Liver (tissue), 9 donors: ENCODE measurements around the gene MYL7. TPM values are rescaled to one million over a fixed set of nuclear protein-coding genes. Genes with fewer than 3 reads are reported as not detected.

Experiments
- DNase-seq: peaks from one replicate; pipeline ENCODE4 v3.0.0-alpha.2; 2017; ENCODE audit warnings: low spot score
- H3K27ac ChIP-seq, 2 donors: one replicate each; pipeline ENCODE4 v1.7.0; 2013; ENCODE audit warnings: inconsistent platforms in 2 of 2, low read length in 2 of 2, control low read depth in 1 of 2, low read depth in 1 of 2, mild to moderate bottlenecking in 1 of 2
- H3K27me3 ChIP-seq, 4 donors: one replicate each; pipeline versions ENCODE4 v1.6.1 to v1.7.0; 2013; ENCODE audit warnings: low read length in 3 of 4, inconsistent platforms in 1 of 4, mild to moderate bottlenecking in 1 of 4, moderate library complexity in 1 of 4; ENCODE audit not compliant: control insufficient read depth in 4 of 4, insufficient read depth in 4 of 4
- H3K36me3 ChIP-seq, 4 donors: one replicate each; pipeline versions ENCODE4 v1.6.1 to v1.7.0; 2013; ENCODE audit warnings: low read length in 3 of 4, mild to moderate bottlenecking in 3 of 4, low read depth in 1 of 4, moderate library complexity in 1 of 4; ENCODE audit not compliant: control insufficient read depth in 4 of 4, insufficient read depth in 3 of 4
- H3K4me1 ChIP-seq, 4 donors: one replicate each; pipeline versions ENCODE4 v1.6.1 to v1.7.0; 2013; ENCODE audit warnings: low read length in 3 of 4, mild to moderate bottlenecking in 3 of 4, moderate library complexity in 1 of 4; ENCODE audit not compliant: control insufficient read depth in 4 of 4, insufficient read depth in 4 of 4
- H3K4me3 ChIP-seq, 3 donors: one replicate each; pipeline versions ENCODE4 v1.6.1 to v1.7.0; 2013; ENCODE audit warnings: low read length in 3 of 3, control low read depth in 1 of 3, low read depth in 1 of 3, mild to moderate bottlenecking in 1 of 3
- H3K9ac ChIP-seq, 2 donors: one replicate each; pipeline ENCODE4 v1.7.0; 2013; ENCODE audit warnings: low read length in 2 of 2, mild to moderate bottlenecking in 2 of 2, moderate library complexity in 2 of 2, control low read depth in 1 of 2, low read depth in 1 of 2
- H3K9me3 ChIP-seq, 4 donors: one replicate each; pipeline versions ENCODE4 v1.6.1 to v1.7.0; 2013; ENCODE audit warnings: low read length in 3 of 4; ENCODE audit not compliant: control insufficient read depth in 4 of 4
- ATF3 ChIP-seq: IDR thresholded peaks from 2 replicates; pipeline ENCODE4 v1.6.1; 2016; ENCODE audit warnings: antibody characterized with exemption
- CTCF ChIP-seq: fragments of 150-350 bp; IDR thresholded peaks from 2 replicates; pipeline ENCODE4 v1.5.1; 2017; ENCODE audit warnings: improper control_type of control experiment, low read depth, low read length; ENCODE audit not compliant: missing input control
- EGR1 ChIP-seq, 2 donors: IDR thresholded peaks; 2 replicates each; pipeline ENCODE4 v1.6.1; 2016 to 2018; ENCODE audit warnings: antibody characterized with exemption in 2 of 2, low read depth in 2 of 2
- FOXA1 ChIP-seq: IDR thresholded peaks from 2 replicates; pipeline ENCODE4 v1.6.1; 2016; ENCODE audit warnings: antibody characterized with exemption
- FOXA2 ChIP-seq: IDR thresholded peaks from 2 replicates; pipeline ENCODE4 v1.6.1; 2016; ENCODE audit warnings: antibody characterized with exemption
- GABPA ChIP-seq, 2 donors: IDR thresholded peaks in 1 of 2; conservative IDR thresholded peaks in 1 of 2; 2 replicates each; pipeline ENCODE4 v1.6.1; 2016; ENCODE audit warnings: antibody characterized with exemption in 2 of 2, mild to moderate bottlenecking in 1 of 2, moderate library complexity in 1 of 2
- HNF4A ChIP-seq, 2 donors: conservative IDR thresholded peaks; 2 replicates each; pipeline ENCODE4 v1.6.1; 2016; ENCODE audit warnings: antibody characterized with exemption in 2 of 2, mild to moderate bottlenecking in 2 of 2
- HNF4G ChIP-seq: IDR thresholded peaks from 2 replicates; pipeline ENCODE4 v1.6.1; 2016; ENCODE audit warnings: antibody characterized with exemption
- MAX ChIP-seq: IDR thresholded peaks from 2 replicates; pipeline ENCODE4 v1.6.1; 2016; ENCODE audit warnings: antibody characterized with exemption
- NR2F2 ChIP-seq: IDR thresholded peaks from 2 replicates; pipeline ENCODE4 v1.6.1; 2016; ENCODE audit warnings: antibody characterized with exemption
- RAD21 ChIP-seq, 2 donors: IDR thresholded peaks; 2 replicates each; pipeline ENCODE4 v1.6.1; 2016; ENCODE audit warnings: antibody characterized with exemption in 2 of 2, mild to moderate bottlenecking in 2 of 2
- REST ChIP-seq: IDR thresholded peaks from 2 replicates; pipeline ENCODE4 v1.6.1; 2016; ENCODE audit warnings: antibody characterized with exemption, mild to moderate bottlenecking
- RXRA ChIP-seq, 2 donors: IDR thresholded peaks; 2 replicates each; pipeline ENCODE4 v1.6.1; 2017 to 2018; ENCODE audit warnings: antibody characterized with exemption in 2 of 2, mild to moderate bottlenecking in 1 of 2
- SP1 ChIP-seq: IDR thresholded peaks from 2 replicates; pipeline ENCODE4 v1.6.1; 2018; ENCODE audit warnings: antibody characterized with exemption, mild to moderate bottlenecking
- YY1 ChIP-seq: IDR thresholded peaks from 2 replicates; pipeline ENCODE4 v1.6.1; 2016; ENCODE audit warnings: antibody characterized with exemption, mild to moderate bottlenecking
- ZBTB33 ChIP-seq: IDR thresholded peaks from 2 replicates; pipeline ENCODE4 v1.6.1; 2016; ENCODE audit warnings: antibody characterized with exemption
- WGBS: extraction: QIAGEN DNeasy Blood & Tissue Kit; methylation state at CpG from one replicate; pipeline ENCODE4 v1.1.7; 2013; 5-methylcytosine and 5-hydroxymethylcytosine counted together
- polyA plus RNA-seq, 2 donors: library from polyadenylated mRNA; stranded (reverse) in 1 of 2; unstranded in 1 of 2; fragments of 200-250 nt in 1 of 2; fragments of >200 nt in 1 of 2; fragmentation: Nextera tagmentation in 1 of 2; extraction: Ambion mirVana in 1 of 2; gene quantifications; one replicate each; pipeline versions ENCODE4 v1.2.1 to v1.2.3, GENCODE V29; 2013 to 2015
- total RNA-seq, 2 donors: library from RNA; depleted of rRNA; stranded (reverse); fragments of >200 nt; gene quantifications; one replicate each; pipeline ENCODE4 v1.2.3, GENCODE V29; 2014
- donor health status: healthy.
- donor health status: healthy.
- donor health status: healthy.
- donor health status: healthy.
- donor health status: healthy.

MYL7 gene
- total and polyA plus RNA-seq, 4 donors: not detected

GRCh38 chr7:44108768-44109750 is 32.1 kb downstream of the MYL7 start:
- Histone ChIP-seq H3K27ac (no peak overlapping the region), H3K9me3 (no peaks in the 10 kb centered on the region), H3K27me3 (no peaks in the 10 kb centered on the region), H3K4me1 (peaks cover 0 to 7% (median 4%) of the 10 kb centered on the region in 4 donors), H3K4me3 (no peak overlapping the region), H3K9ac (no peak overlapping the region), H3K36me3 (no peaks in the 10 kb centered on the region)
- no peak for DNase-seq
- 90% methylated on average over 21 of the region's 21 CpGs for WGBS
- no peak for TF ChIP-seq REST
- TF ChIP-seq GABPA (IDR thresholded peaks at IDR 0.05 in 1 of 2, conservative IDR thresholded peaks at IDR 0.05 in 1 of 2): no peak
- no peak for TF ChIP-seq RAD21 (IDR thresholded peaks at IDR 0.05)
- TF ChIP-seq HNF4G: no peak
- no peak for TF ChIP-seq FOXA2
- no peak for TF ChIP-seq NR2F2
- TF ChIP-seq SP1: no peak
- TF ChIP-seq FOXA1: no peak

GRCh38 chr7:44107961-44108767 is 33.0 kb downstream of the MYL7 start:
- Histone ChIP-seq H3K27me3 (no peaks in the 10 kb centered on the region), H3K9ac (no peak overlapping the region), H3K36me3 (no peaks in the 10 kb centered on the region), H3K4me1 (peaks cover 0 to 7% (median 4%) of the 10 kb centered on the region in 4 donors), H3K27ac (no peak overlapping the region), H3K4me3 (no peak overlapping the region), H3K9me3 (no peaks in the 10 kb centered on the region)
- no peak for DNase-seq
- WGBS: 91% methylated on average over 21 of the region's 21 CpGs
- TF ChIP-seq SP1 (no peak), GABPA (IDR thresholded peaks at IDR 0.05 in 1 of 2, conservative IDR thresholded peaks at IDR 0.05 in 1 of 2) (no peak), MAX (no peak), YY1 (no peak), RXRA (IDR thresholded peaks at IDR 0.05) (no peak), EGR1 (IDR thresholded peaks at IDR 0.05; ENCODE audit: low read depth in 2 of 2) (no peak), FOXA1 (no peak), FOXA2 (no peak), HNF4A (conservative IDR thresholded peaks at IDR 0.05) (no peak), ATF3 (no peak), ZBTB33 (no peak), HNF4G (no peak), REST (no peak), CTCF (no peak)
